Breast epithelium (tissue), 4 donors: ENCODE results near the gene FAS. TPM values are rescaled to one million over a fixed set of nuclear protein-coding genes. Genes with fewer than 3 reads are reported as not detected.

Source experiments
- DNase-seq, 2 donors: peaks; one replicate each; pipeline ENCODE4 v3.0.0-alpha.2; 2019; ENCODE audit warnings: low spot score in 2 of 2
- H3K27ac ChIP-seq, 2 donors: fragments of 200-600 bp; sonication (generic) in 1 of 2; one replicate each; pipeline ENCODE4 v1.5.1; 2016 to 2019; ENCODE audit warnings: mild to moderate bottlenecking in 1 of 2
- H3K27me3 ChIP-seq, 2 donors: fragments of 200-600 bp; sonication (generic) in 1 of 2; one replicate each; pipeline versions ENCODE4 v1.5.1 to v1.6.0; 2017 to 2019; ENCODE audit warnings: control low read depth in 1 of 2, mild to moderate bottlenecking in 1 of 2
- H3K36me3 ChIP-seq: fragments of 200-600 bp; one replicate; pipeline ENCODE4 v1.5.1; 2019
- H3K4me1 ChIP-seq, 2 donors: fragments of 200-600 bp; sonication (generic); one replicate each; pipeline ENCODE4 v1.5.1; 2016 to 2019; ENCODE audit warnings: control low read depth in 1 of 2
- H3K4me3 ChIP-seq, 3 donors: fragments of 200-600 bp; sonication (generic); 1 replicate in 2 of 3; 2 replicates in 1 of 3; pipeline ENCODE4 v1.5.1; 2016 to 2019; ENCODE audit warnings: mild to moderate bottlenecking in 3 of 3, moderate library complexity in 2 of 3
- H3K9me3 ChIP-seq, 2 donors: fragments of 200-600 bp; sonication (generic) in 1 of 2; one replicate each; pipeline ENCODE4 v1.5.1; 2016 to 2019; ENCODE audit warnings: control low read depth in 1 of 2
- POLR2A ChIP-seq: fragments of 450-650 bp; IDR thresholded peaks from one replicate; pipeline ENCODE4 v1.6.1; 2016; ENCODE audit warnings: antibody characterized with exemption, mild to moderate bottlenecking, moderate library complexity
- POLR2AphosphoS5 ChIP-seq, 3 donors: sonication (generic); formaldehyde crosslinking; IDR thresholded peaks; one replicate each; pipeline ENCODE4 v1.6.1; 2017; ENCODE audit warnings: antibody characterized with exemption in 3 of 3
- intact Hi-C: fragments of 100-400 bp; cut with DNase I; formaldehyde crosslinking; loops from one replicate; pipeline ENCODE4 v1.15.1; 2023; ENCODE audit warnings: low total_unique reads
- total RNA-seq, 3 donors: library from RNA; depleted of rRNA; stranded (reverse); fragments of >200 nt; gene quantifications; one replicate each; pipeline ENCODE4 v1.1.0, GENCODE V29; 2016
- TF ChIP-seq, protein P1 (sequence below), 3 donors: fragments of 450-650 bp; IDR thresholded peaks; one replicate each; pipeline ENCODE4 v1.5.1; 2016 to 2017; ENCODE audit warnings: antibody characterized with exemption in 3 of 3, mild to moderate bottlenecking in 3 of 3, moderate library complexity in 3 of 3

FAS gene
- total RNA-seq, 3 donors from 2014 or later = 26.9 to 51.5 (median 47.3) TPM

DNA sequence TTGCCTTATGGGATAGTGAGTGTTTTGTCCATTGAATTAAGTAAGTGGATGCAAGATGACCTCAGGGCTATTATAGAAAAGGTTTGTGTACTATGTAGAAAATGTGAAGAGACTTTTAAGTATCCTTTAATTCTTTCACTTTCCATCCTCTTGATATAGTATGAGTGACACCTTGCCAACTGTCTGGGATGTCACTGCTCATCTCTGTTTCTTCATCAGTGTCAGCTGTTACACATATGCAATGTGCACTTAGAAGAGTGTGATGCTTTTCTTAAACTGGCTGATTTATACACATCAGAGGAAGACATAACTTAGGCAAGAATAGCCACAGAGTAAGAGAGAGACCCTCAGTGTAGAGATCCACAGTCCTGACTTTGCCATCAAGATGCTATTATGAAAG, 29.3 kb upstream of the FAS start:
- TF ChIP-seq, protein P1, sequence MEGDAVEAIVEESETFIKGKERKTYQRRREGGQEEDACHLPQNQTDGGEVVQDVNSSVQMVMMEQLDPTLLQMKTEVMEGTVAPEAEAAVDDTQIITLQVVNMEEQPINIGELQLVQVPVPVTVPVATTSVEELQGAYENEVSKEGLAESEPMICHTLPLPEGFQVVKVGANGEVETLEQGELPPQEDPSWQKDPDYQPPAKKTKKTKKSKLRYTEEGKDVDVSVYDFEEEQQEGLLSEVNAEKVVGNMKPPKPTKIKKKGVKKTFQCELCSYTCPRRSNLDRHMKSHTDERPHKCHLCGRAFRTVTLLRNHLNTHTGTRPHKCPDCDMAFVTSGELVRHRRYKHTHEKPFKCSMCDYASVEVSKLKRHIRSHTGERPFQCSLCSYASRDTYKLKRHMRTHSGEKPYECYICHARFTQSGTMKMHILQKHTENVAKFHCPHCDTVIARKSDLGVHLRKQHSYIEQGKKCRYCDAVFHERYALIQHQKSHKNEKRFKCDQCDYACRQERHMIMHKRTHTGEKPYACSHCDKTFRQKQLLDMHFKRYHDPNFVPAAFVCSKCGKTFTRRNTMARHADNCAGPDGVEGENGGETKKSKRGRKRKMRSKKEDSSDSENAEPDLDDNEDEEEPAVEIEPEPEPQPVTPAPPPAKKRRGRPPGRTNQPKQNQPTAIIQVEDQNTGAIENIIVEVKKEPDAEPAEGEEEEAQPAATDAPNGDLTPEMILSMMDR (IDR thresholded peaks at IDR 0.05) = no peak
- TF ChIP-seq POLR2A (no peak), POLR2AphosphoS5 (IDR thresholded peaks at IDR 0.05) (no peak)
- Histone ChIP-seq H3K36me3 (no peaks in the 10 kb centered on the region), H3K27ac (no peak overlapping the region), H3K4me1 (no peaks in the 10 kb centered on the region), H3K9me3 (no peaks in the 10 kb centered on the region), H3K4me3 (no peak overlapping the region), H3K27me3 (no peaks in the 10 kb centered on the region)
- DNase-seq = no peak
- intact Hi-C loops = no loop called here

DNA sequence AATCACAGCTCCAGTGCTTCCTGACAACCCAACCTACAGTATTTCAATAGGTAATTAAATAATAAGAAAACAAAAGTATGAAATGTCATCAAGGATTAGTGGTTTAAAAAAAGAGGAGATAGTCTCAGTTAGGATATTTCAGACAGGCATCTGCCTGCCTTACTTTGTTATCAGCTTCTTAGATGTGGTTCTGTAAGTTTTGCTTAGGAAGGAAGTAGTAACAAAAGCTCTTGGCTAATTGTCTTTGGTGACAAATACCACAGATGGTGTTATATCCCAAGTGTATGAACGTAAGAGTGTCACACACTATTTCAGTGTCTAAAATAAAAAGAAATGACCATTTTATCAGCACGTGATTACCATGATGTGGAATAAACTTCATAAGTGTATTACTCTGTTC, 28.3 kb upstream of the FAS start:
- intact Hi-C loops = no loop called here
- no peaks in the 10 kb centered on the region for H3K9me3 ChIP-seq
- TF ChIP-seq, protein P1 (IDR thresholded peaks at IDR 0.05) = no peak
- no peak for TF ChIP-seq POLR2AphosphoS5 (IDR thresholded peaks at IDR 0.05)
- H3K36me3 ChIP-seq = no peaks in the 10 kb centered on the region
- H3K27me3 ChIP-seq = no peaks in the 10 kb centered on the region
- no peaks in the 10 kb centered on the region for H3K4me1 ChIP-seq
- no peak for DNase-seq
- H3K4me3 ChIP-seq = no peak overlapping the region
- H3K27ac ChIP-seq = no peak overlapping the region

DNA sequence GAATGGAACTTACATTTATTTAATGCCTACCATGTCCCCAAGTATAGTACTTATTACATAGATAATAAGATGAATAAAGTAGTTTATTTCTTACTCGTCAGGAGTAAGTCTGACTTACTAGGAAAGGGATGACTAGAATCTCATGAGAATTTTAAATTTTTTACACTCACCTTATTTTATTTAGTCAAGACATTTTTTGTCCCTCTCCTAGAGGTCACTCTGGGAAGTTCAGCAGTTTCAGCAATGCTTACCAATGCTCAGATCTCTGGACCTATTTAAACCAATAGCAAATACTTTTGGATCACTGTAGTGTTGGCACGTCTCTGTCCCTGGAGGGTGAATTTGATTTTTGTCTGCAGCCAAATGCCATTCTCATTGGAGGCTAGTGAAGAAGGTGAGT, 27.3 kb upstream of the FAS start:
- no peaks in the 10 kb centered on the region for H3K36me3 ChIP-seq
- no peaks in the 10 kb centered on the region for H3K9me3 ChIP-seq
- no peak overlapping the region for H3K4me3 ChIP-seq
- peak in 1 of 2 donors; percentile 43 for DNase-seq
- no peaks in the 10 kb centered on the region for H3K4me1 ChIP-seq
- intact Hi-C loops = no loop called here
- H3K27me3 ChIP-seq = no peaks in the 10 kb centered on the region
- TF ChIP-seq POLR2A (no peak), POLR2AphosphoS5 (IDR thresholded peaks at IDR 0.05) (no peak)
- TF ChIP-seq, protein P1 (IDR thresholded peaks at IDR 0.05) = peak in 1 of 3 donors; percentile 31
- H3K27ac ChIP-seq = no peak overlapping the region

DNA sequence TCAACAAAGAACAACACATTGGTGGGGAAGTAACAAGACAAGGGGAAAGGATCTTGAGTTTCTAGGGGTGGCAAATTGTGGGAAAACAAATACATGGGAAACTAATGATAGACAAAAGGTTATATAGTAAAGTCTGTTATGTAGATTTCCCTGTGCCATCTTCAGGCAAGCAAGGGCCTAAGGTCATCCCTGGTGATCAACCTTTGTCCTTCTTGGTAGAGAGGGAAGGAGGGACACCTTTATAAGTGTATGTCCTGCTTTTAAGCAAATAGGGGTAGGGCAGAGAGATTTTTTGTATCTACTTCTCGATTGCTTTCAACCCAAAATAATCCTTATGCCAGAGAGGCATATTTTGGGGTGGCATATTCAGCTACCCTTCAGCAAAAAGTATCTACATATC, 26.2 kb upstream of the FAS start:
- Histone ChIP-seq H3K36me3 (no peaks in the 10 kb centered on the region), H3K4me1 (no peaks in the 10 kb centered on the region), H3K27ac (no peak overlapping the region), H3K27me3 (no peaks in the 10 kb centered on the region), H3K9me3 (no peaks in the 10 kb centered on the region), H3K4me3 (no peak overlapping the region)
- intact Hi-C loops = no loop called here
- DNase-seq = no peak
- TF ChIP-seq POLR2AphosphoS5 (IDR thresholded peaks at IDR 0.05) (no peak), POLR2A (no peak)
- TF ChIP-seq, protein P1 (IDR thresholded peaks at IDR 0.05) = no peak

DNA sequence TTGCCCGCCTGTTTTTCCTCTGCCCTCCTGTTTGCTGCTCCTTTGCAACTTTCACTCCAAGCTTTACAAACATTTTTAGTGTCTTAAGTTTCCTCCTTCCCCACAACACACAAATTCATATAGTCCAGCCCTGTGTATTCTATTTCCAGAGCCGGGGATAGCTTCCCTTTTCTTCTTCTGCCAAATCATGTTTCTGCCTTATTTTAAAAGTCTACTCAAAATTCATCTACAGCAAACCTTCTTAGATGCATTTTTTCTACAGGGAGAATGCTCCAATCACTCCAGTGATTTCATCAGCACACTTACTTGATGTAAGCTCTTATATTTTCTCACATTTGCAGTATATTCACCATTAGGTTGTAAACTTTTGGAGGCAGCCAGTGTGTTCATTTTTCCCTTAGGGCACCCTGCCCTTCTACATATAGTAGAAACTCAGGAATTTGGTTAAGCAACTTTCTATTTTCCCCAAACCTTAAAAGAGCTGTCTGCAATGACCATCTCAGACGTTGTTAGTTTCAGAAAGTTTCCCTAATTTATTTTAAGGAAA, 25.7 kb upstream of the FAS start:
- H3K4me1 ChIP-seq = no peaks in the 10 kb centered on the region
- no peak for DNase-seq
- H3K27me3 ChIP-seq = no peaks in the 10 kb centered on the region
- H3K36me3 ChIP-seq = no peaks in the 10 kb centered on the region
- TF ChIP-seq POLR2AphosphoS5 (IDR thresholded peaks at IDR 0.05) (no peak), POLR2A (no peak)
- TF ChIP-seq, protein P1 (IDR thresholded peaks at IDR 0.05) = no peak
- no peak overlapping the region for H3K27ac ChIP-seq
- no peak overlapping the region for H3K4me3 ChIP-seq
- intact Hi-C loops = no loop called here
- H3K9me3 ChIP-seq = no peaks in the 10 kb centered on the region
